ENCODE results near the gene FREM1. TPM values are rescaled to one million over a fixed set of nuclear protein-coding genes. Genes with fewer than 3 reads are reported as not detected.
A peak's percentile ranks its signal among the peaks of the same experiment; 100 is the strongest.

The FREM1 gene
- total RNA-seq, 1 donor from 2014 or later = 1.7 TPM

- Mint-ChIP-seq H3K27ac (ENCODE audit: unreplicated experiment) (no peak overlapping the region), H3K4me3 (ENCODE audit: unreplicated experiment) (no peak overlapping the region), H3K4me1 (ENCODE audit: low read depth, unreplicated experiment) (no peaks in the 10 kb centered on the region), H3K36me3 (ENCODE audit: unreplicated experiment) (no peaks in the 10 kb centered on the region), H3K9me3 (ENCODE audit: unreplicated experiment) (no peaks in the 10 kb centered on the region), H3K27me3 (ENCODE audit: unreplicated experiment) (no peaks in the 10 kb centered on the region)
- no peak for TF ChIP-seq CTCF (IDR thresholded peaks at IDR 0.05; ENCODE audit: partially characterized antibody, unreplicated experiment)
- no peak for DNase-seq
Observed at GRCh38 chr9:14733133-14733532, 177.1 kb downstream of the FREM1 start.

- DNase-seq = no peak
- Mint-ChIP-seq H3K4me1 (ENCODE audit: low read depth, unreplicated experiment) (no peaks in the 10 kb centered on the region), H3K27me3 (ENCODE audit: unreplicated experiment) (no peaks in the 10 kb centered on the region), H3K27ac (ENCODE audit: unreplicated experiment) (no peak overlapping the region), H3K4me3 (ENCODE audit: unreplicated experiment) (no peak overlapping the region), H3K36me3 (ENCODE audit: unreplicated experiment) (no peaks in the 10 kb centered on the region), H3K9me3 (ENCODE audit: unreplicated experiment) (no peaks in the 10 kb centered on the region)
- no peak for TF ChIP-seq CTCF (IDR thresholded peaks at IDR 0.05; ENCODE audit: partially characterized antibody, unreplicated experiment)
Observed at GRCh38 chr9:14731294-14731981, 178.8 kb downstream of the FREM1 start.

- Mint-ChIP-seq H3K27ac (ENCODE audit: unreplicated experiment) (no peak overlapping the region), H3K27me3 (ENCODE audit: unreplicated experiment) (no peaks in the 10 kb centered on the region), H3K36me3 (ENCODE audit: unreplicated experiment) (no peaks in the 10 kb centered on the region), H3K4me3 (ENCODE audit: unreplicated experiment) (no peak overlapping the region), H3K4me1 (ENCODE audit: low read depth, unreplicated experiment) (no peaks in the 10 kb centered on the region), H3K9me3 (ENCODE audit: unreplicated experiment) (no peaks in the 10 kb centered on the region)
- no peak for DNase-seq
- TF ChIP-seq CTCF (IDR thresholded peaks at IDR 0.05; ENCODE audit: partially characterized antibody, unreplicated experiment) = no peak
Observed at GRCh38 chr9:14730461-14730898, 179.7 kb downstream of the FREM1 start.

GRCh38 chr9:14723301-14723700 lies 186.9 kb downstream of the FREM1 start:
- H3K4me3 Mint-ChIP-seq (ENCODE audit: unreplicated experiment) = peak overlapping the region; percentile 73
- H3K27ac Mint-ChIP-seq (ENCODE audit: unreplicated experiment) = peak overlapping the region; percentile 95
- no peak for DNase-seq
- H3K36me3 Mint-ChIP-seq (ENCODE audit: unreplicated experiment) = no peaks in the 10 kb centered on the region
- H3K27me3 Mint-ChIP-seq (ENCODE audit: unreplicated experiment) = peaks cover 2% of the 10 kb centered on the region
- peaks cover 10% of the 10 kb centered on the region for H3K9me3 Mint-ChIP-seq (ENCODE audit: unreplicated experiment)
- peaks cover 25% of the 10 kb centered on the region for H3K4me1 Mint-ChIP-seq (ENCODE audit: low read depth, unreplicated experiment)
- TF ChIP-seq CTCF (IDR thresholded peaks at IDR 0.05; ENCODE audit: partially characterized antibody, unreplicated experiment) = no peak

- no peak for TF ChIP-seq CTCF (IDR thresholded peaks at IDR 0.05; ENCODE audit: partially characterized antibody, unreplicated experiment)
- Mint-ChIP-seq H3K36me3 (ENCODE audit: unreplicated experiment) (no peaks in the 10 kb centered on the region), H3K4me1 (ENCODE audit: low read depth, unreplicated experiment) (peaks cover 25% of the 10 kb centered on the region), H3K27me3 (ENCODE audit: unreplicated experiment) (peaks cover 2% of the 10 kb centered on the region), H3K4me3 (ENCODE audit: unreplicated experiment) (peak within 1 kb of the TSS; percentile 73), H3K27ac (ENCODE audit: unreplicated experiment) (peak within 1 kb of the TSS; percentile 95), H3K9me3 (ENCODE audit: unreplicated experiment) (peaks cover 10% of the 10 kb centered on the region)
- DNase-seq = no peak
Observed at GRCh38 chr9:14722391-14723035, 187.7 kb downstream of the FREM1 start, which contains the start of gene CER1. Gene CER1, minus strand, starts transcription at chr9:14722733. Its CDS starts 61 bp downstream, at chr9:14722672.
